ENCODE results near the gene UVRAG. TPM values are rescaled to one million over a fixed set of nuclear protein-coding genes. Genes with fewer than 3 reads are reported as not detected.
"Not testable (repeated sequence)": the region's sequence is repeated elsewhere in the genome, so short reads cannot be mapped to it uniquely, and the experiment has no call there.

UVRAG gene
- total RNA-seq, 1 experiment from 2014 or later: 29.5 TPM

GRCh38 chr11:76076749-76077148 lies 261.7 kb downstream of the UVRAG start:
- no peaks in the 10 kb centered on the region for H3K36me3 ChIP-seq (ENCODE audit: control insufficient read depth, insufficient read depth, low read length)
- POLR2A ChIA-PET: no interaction called here
- intact Hi-C loops (cut with micrococcal nuclease; ENCODE audit: unreplicated experiment) (no loop called here), in situ Hi-C loops (cut with HindIII; ENCODE audit: low pct_unique_long_range_greater_than_20kb, low sequenced_read_pairs) (no loop called here)
- H3K4me1 ChIP-seq (ENCODE audit: control insufficient read depth, insufficient read depth, low read length): no peaks in the 10 kb centered on the region
- TF ChIP-seq, protein P1, sequence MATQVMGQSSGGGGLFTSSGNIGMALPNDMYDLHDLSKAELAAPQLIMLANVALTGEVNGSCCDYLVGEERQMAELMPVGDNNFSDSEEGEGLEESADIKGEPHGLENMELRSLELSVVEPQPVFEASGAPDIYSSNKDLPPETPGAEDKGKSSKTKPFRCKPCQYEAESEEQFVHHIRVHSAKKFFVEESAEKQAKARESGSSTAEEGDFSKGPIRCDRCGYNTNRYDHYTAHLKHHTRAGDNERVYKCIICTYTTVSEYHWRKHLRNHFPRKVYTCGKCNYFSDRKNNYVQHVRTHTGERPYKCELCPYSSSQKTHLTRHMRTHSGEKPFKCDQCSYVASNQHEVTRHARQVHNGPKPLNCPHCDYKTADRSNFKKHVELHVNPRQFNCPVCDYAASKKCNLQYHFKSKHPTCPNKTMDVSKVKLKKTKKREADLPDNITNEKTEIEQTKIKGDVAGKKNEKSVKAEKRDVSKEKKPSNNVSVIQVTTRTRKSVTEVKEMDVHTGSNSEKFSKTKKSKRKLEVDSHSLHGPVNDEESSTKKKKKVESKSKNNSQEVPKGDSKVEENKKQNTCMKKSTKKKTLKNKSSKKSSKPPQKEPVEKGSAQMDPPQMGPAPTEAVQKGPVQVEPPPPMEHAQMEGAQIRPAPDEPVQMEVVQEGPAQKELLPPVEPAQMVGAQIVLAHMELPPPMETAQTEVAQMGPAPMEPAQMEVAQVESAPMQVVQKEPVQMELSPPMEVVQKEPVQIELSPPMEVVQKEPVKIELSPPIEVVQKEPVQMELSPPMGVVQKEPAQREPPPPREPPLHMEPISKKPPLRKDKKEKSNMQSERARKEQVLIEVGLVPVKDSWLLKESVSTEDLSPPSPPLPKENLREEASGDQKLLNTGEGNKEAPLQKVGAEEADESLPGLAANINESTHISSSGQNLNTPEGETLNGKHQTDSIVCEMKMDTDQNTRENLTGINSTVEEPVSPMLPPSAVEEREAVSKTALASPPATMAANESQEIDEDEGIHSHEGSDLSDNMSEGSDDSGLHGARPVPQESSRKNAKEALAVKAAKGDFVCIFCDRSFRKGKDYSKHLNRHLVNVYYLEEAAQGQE (IDR thresholded peaks at IDR 0.05; ENCODE audit: insufficient read depth in 1 of 2, low read depth in 2 of 2, low read length in 1 of 2): no peak
- no peak for TF ChIP-seq SIN3A (IDR thresholded peaks at IDR 0.05; ENCODE audit: borderline replicate concordance, insufficient read depth, low read depth, low read length)
- no peak for TF ChIP-seq CTCF (IDR thresholded peaks at IDR 0.05)
- TF ChIP-seq POLR2AphosphoS5 (IDR thresholded peaks at IDR 0.05; ENCODE audit: low read depth, low read length): no peak
- TF ChIP-seq TCF7L2 (IDR thresholded peaks at IDR 0.05; ENCODE audit: low read depth, low read length): no peak
- H3K9me3 ChIP-seq (ENCODE audit: control insufficient read depth, insufficient read depth, low read depth, low read length): no peaks in the 10 kb centered on the region
- DNase-seq (ENCODE audit: low read depth, low spot score) (no peak), ATAC-seq (no peak)
- H3K27me3 ChIP-seq (ENCODE audit: control insufficient read depth, insufficient read depth, low read length): no peaks in the 10 kb centered on the region
- no peak overlapping the region for H3K4me3 ChIP-seq (ENCODE audit: low read depth in 2 of 2, low read length in 2 of 2)
- no peak overlapping the region for H3K27ac ChIP-seq (ENCODE audit: low read length)
- CTCF ChIA-PET: no interaction called here
- BruUV-seq (replicated peaks): no TSS peak

DNA sequence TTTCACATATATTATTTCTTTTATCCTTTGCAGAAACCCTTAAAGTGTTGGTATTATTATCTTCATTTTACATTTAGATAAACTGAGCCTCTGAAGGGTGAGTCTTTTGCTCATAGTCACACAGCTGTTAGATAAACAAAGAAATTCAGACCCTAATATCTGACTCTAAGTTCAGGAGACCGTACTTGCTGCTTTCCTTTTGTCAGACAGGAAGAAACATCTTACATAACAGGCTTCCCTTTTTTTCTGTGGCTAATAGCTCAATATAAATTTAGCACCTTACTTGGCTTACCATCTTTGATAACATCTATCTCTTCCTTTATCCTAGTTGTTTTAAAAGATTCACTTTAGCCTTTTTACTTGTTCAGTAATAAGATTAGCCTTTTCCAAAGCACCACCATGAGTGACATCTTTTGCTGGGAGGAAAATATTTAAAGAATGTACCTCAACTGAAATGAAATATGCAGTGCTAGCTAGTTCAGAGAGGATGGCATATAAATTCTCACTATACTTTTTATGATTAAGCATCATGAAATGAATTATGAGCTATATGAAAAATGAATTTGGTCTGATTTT lies 262.7 kb downstream of the UVRAG start:
- intact Hi-C loops (cut with micrococcal nuclease; ENCODE audit: unreplicated experiment): no loop called here
- ChIA-PET CTCF (interaction anchor here (0.7 kb wide), 1 partner anchor 487 kb away, joined by 3 read pairs; no protein-coding TSS in a partner anchor), POLR2A (no interaction called here)
- in situ Hi-C loops (cut with HindIII; ENCODE audit: low pct_unique_long_range_greater_than_20kb, low sequenced_read_pairs): no loop called here
- no peaks in the 10 kb centered on the region for H3K9me3 ChIP-seq (ENCODE audit: control insufficient read depth, insufficient read depth, low read depth, low read length)
- no peak overlapping the region for H3K27ac ChIP-seq (ENCODE audit: low read length)
- H3K4me1 ChIP-seq (ENCODE audit: control insufficient read depth, insufficient read depth, low read length): no peaks in the 10 kb centered on the region
- H3K4me3 ChIP-seq (ENCODE audit: low read depth in 2 of 2, low read length in 2 of 2): no peak overlapping the region
- DNase-seq (ENCODE audit: low read depth, low spot score): no peak
- no peaks in the 10 kb centered on the region for H3K36me3 ChIP-seq (ENCODE audit: control insufficient read depth, insufficient read depth, low read length)
- TF ChIP-seq POLR2AphosphoS5 (IDR thresholded peaks at IDR 0.05; ENCODE audit: low read depth, low read length) (no peak), SIN3A (IDR thresholded peaks at IDR 0.05; ENCODE audit: borderline replicate concordance, insufficient read depth, low read depth, low read length) (no peak), CTCF (IDR thresholded peaks at IDR 0.05) (no peak), TCF7L2 (IDR thresholded peaks at IDR 0.05; ENCODE audit: low read depth, low read length) (no peak)
- TF ChIP-seq, protein P1 (IDR thresholded peaks at IDR 0.05; ENCODE audit: insufficient read depth in 1 of 2, low read depth in 2 of 2, low read length in 1 of 2): no peak
- ATAC-seq: no peak
- BruUV-seq (replicated peaks): no TSS peak
- H3K27me3 ChIP-seq (ENCODE audit: control insufficient read depth, insufficient read depth, low read length): no peaks in the 10 kb centered on the region

DNA sequence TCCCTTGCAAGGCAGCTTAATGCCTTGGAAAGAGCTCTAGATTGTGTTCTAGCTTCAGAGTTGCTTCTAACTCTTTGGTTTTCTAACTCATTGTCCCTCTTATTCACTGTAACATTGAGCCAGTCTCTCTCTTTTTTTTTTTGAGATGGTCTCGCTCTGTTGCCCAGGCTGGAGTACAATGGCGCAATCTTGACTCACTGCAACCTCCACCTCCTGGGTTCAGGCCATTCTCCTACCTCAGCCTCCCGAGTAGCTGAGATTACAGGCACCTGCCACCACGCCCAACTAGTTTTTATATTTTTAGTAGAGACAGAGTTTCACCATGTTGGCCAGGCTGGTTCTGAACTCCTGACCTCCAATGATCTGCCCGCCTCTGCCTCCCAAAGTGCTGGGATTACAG lies 266.1 kb downstream of the UVRAG start:
- DNase-seq (ENCODE audit: low read depth, low spot score); ATAC-seq; H3K9me3 ChIP-seq (ENCODE audit: control insufficient read depth, insufficient read depth, low read depth, low read length); H3K27ac ChIP-seq (ENCODE audit: low read length); in situ Hi-C loops (cut with HindIII; ENCODE audit: low pct_unique_long_range_greater_than_20kb, low sequenced_read_pairs); CTCF ChIA-PET; BruUV-seq (replicated peaks); H3K4me3 ChIP-seq (ENCODE audit: low read depth in 2 of 2, low read length in 2 of 2); H3K27me3 ChIP-seq (ENCODE audit: control insufficient read depth, insufficient read depth, low read length); H3K36me3 ChIP-seq (ENCODE audit: control insufficient read depth, insufficient read depth, low read length); intact Hi-C loops (cut with micrococcal nuclease; ENCODE audit: unreplicated experiment); H3K4me1 ChIP-seq (ENCODE audit: control insufficient read depth, insufficient read depth, low read length): not testable (repeated sequence)
- POLR2A ChIA-PET: interaction anchor here (0.6 kb wide), 1 partner anchor 658 kb away, joined by 3 read pairs; no protein-coding TSS in a partner anchor

Measured in Panc1 (cell line).